Measurements from ENCODE around the gene PPP1R3F. TPM values are rescaled to one million over a fixed set of nuclear protein-coding genes. Genes with fewer than 3 reads are reported as not detected.

PPP1R3F gene
- total RNA-seq, 2 donors from 2014 or later: 3.0 to 16.3 TPM

DNA sequence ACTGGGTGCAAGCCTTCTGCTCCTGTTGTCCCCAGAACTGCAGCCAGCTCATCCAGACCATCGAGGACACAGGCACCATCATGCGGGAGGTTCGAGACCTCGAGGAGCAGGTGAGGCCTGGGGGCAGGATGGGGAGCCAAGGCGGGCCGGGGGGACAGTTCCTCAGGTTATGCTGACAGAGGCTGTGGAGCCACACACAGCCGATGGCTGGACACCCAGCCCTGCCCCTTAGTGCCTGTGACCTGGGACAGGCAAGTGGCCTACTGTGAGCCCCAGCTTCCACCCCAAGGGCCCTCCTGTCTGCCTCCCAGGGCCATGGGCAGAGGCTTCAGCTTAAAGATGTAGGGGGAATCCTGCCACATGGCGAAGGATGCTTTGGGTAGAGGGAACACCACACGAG, 20.0 kb upstream of the PPP1R3F start:
- intact Hi-C loops (cut with DNase I): no loop called here
- ATAC-seq (no peak), DNase-seq (no peak)
- H3K36me3 ChIP-seq (replicated peaks in 1 of 2; ENCODE audit: insufficient read depth in 1 of 2, low read depth in 2 of 2): no peaks in the 10 kb centered on the region
- no peaks in the 10 kb centered on the region for H3K27me3 ChIP-seq
- WGBS, 2 donors: 100% methylated on average over 1 of the region's 9 CpGs; no CpG with 5 or more reads in 1 of the 2 donors
- no peaks in the 10 kb centered on the region for H3K4me1 ChIP-seq
- no peak overlapping the region for H3K27ac ChIP-seq
- TF ChIP-seq POLR2A (IDR thresholded peaks at IDR 0.05): no peak
- TF ChIP-seq, protein P1, sequence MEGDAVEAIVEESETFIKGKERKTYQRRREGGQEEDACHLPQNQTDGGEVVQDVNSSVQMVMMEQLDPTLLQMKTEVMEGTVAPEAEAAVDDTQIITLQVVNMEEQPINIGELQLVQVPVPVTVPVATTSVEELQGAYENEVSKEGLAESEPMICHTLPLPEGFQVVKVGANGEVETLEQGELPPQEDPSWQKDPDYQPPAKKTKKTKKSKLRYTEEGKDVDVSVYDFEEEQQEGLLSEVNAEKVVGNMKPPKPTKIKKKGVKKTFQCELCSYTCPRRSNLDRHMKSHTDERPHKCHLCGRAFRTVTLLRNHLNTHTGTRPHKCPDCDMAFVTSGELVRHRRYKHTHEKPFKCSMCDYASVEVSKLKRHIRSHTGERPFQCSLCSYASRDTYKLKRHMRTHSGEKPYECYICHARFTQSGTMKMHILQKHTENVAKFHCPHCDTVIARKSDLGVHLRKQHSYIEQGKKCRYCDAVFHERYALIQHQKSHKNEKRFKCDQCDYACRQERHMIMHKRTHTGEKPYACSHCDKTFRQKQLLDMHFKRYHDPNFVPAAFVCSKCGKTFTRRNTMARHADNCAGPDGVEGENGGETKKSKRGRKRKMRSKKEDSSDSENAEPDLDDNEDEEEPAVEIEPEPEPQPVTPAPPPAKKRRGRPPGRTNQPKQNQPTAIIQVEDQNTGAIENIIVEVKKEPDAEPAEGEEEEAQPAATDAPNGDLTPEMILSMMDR (IDR thresholded peaks at IDR 0.05): no peak
- H3K4me3 ChIP-seq: no peak overlapping the region
- no peaks in the 10 kb centered on the region for H3K9me3 ChIP-seq

DNA sequence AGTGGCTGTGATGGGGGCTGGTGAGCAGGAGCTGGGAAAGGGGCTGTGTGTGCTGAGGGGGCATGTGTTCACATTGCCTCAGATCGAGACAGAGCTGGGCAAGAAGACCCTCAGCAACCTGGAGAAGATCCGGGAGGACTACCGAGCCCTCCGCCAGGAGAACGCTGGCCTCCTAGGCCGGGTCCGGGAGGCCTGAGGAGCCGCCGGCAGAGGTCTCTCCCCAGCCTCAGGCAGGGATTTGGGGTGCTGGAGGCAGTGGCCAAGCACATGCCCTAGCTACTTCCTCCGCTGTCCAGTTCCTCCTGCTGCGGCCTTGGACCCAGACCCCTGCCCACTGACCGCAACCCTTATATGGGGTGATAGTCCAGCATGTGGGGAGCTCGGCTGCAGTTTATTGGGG, 19.5 kb upstream of the PPP1R3F start:
- no peak for TF ChIP-seq POLR2A (IDR thresholded peaks at IDR 0.05)
- TF ChIP-seq, protein P1 (IDR thresholded peaks at IDR 0.05): no peak
- no peaks in the 10 kb centered on the region for H3K4me1 ChIP-seq
- ATAC-seq (no peak), DNase-seq (no peak)
- H3K36me3 ChIP-seq (replicated peaks in 1 of 2; ENCODE audit: insufficient read depth in 1 of 2, low read depth in 2 of 2): no peaks in the 10 kb centered on the region
- no peaks in the 10 kb centered on the region for H3K9me3 ChIP-seq
- no peak overlapping the region for H3K4me3 ChIP-seq
- no peaks in the 10 kb centered on the region for H3K27me3 ChIP-seq
- H3K27ac ChIP-seq: no peak overlapping the region
- intact Hi-C loops (cut with DNase I): no loop called here
- WGBS, 2 donors: 83 to 95% methylated on average over 1 to 9 of the region's 13 CpGs

DNA sequence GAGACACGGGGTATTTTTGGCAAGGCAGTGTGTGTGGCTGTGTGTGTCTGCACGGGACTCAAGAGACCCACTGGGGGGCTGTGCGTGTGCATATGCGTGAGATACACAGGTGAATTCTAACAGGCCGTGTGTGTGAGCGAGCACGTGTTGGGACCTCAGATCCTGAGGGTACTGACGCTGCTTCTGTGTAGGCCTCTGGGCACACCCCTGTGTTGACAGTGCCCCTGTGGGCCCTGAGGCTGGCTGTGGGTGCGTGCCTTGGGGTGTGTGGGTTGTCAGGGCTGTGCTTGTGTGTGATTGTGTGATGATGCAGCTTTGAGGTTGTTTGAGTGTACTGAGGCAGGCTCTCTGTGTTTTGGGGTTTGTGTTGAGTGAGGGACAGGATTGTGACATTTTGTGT, 19.0 kb upstream of the PPP1R3F start:
- TF ChIP-seq, protein P1 (IDR thresholded peaks at IDR 0.05): no peak
- TF ChIP-seq POLR2A (IDR thresholded peaks at IDR 0.05): no peak
- H3K4me1 ChIP-seq: no peaks in the 10 kb centered on the region
- 80 to 94% methylated on average over 1 to 7 of the region's 9 CpGs for WGBS, 2 donors
- no peak overlapping the region for H3K4me3 ChIP-seq
- no peak overlapping the region for H3K27ac ChIP-seq
- H3K9me3 ChIP-seq: no peaks in the 10 kb centered on the region
- no peaks in the 10 kb centered on the region for H3K27me3 ChIP-seq
- intact Hi-C loops (cut with DNase I): no loop called here
- no peaks in the 10 kb centered on the region for H3K36me3 ChIP-seq (replicated peaks in 1 of 2; ENCODE audit: insufficient read depth in 1 of 2, low read depth in 2 of 2)
- ATAC-seq (no peak), DNase-seq (no peak)

GRCh38 chrX:49251325-49251724, 18.3 kb upstream of the PPP1R3F start:
- Histone ChIP-seq H3K27ac (no peak overlapping the region), H3K4me1 (no peaks in the 10 kb centered on the region), H3K4me3 (no peak overlapping the region), H3K27me3 (no peaks in the 10 kb centered on the region), H3K36me3 (replicated peaks in 1 of 2; ENCODE audit: insufficient read depth in 1 of 2, low read depth in 2 of 2) (no peaks in the 10 kb centered on the region), H3K9me3 (no peaks in the 10 kb centered on the region)
- DNase-seq: no peak
- 92% methylated on average over 13 of the region's 13 CpGs; no CpG with 5 or more reads in 1 of the 2 donors for WGBS, 2 donors
- TF ChIP-seq, protein P1 (IDR thresholded peaks at IDR 0.05): no peak
- no peak for TF ChIP-seq POLR2A (IDR thresholded peaks at IDR 0.05)
- ATAC-seq: no peak
- intact Hi-C loops (cut with DNase I): no loop called here

- H3K4me3 ChIP-seq: no peak overlapping the region
- no peaks in the 10 kb centered on the region for H3K27me3 ChIP-seq
- TF ChIP-seq, protein P1 (IDR thresholded peaks at IDR 0.05): no peak
- no peak for TF ChIP-seq POLR2A (IDR thresholded peaks at IDR 0.05)
- WGBS, 2 donors: 75 to 86% methylated on average over 4 to 6 of the region's 7 CpGs
- H3K9me3 ChIP-seq: no peaks in the 10 kb centered on the region
- no peak overlapping the region for H3K27ac ChIP-seq
- no peak for DNase-seq
- intact Hi-C loops (cut with DNase I): no loop called here
- H3K4me1 ChIP-seq: no peaks in the 10 kb centered on the region
- ATAC-seq: no peak
- no peaks in the 10 kb centered on the region for H3K36me3 ChIP-seq (replicated peaks in 1 of 2; ENCODE audit: insufficient read depth in 1 of 2, low read depth in 2 of 2)
Measured at GRCh38 chrX:49254639-49255038, 15.0 kb upstream of the PPP1R3F start.

All from body of pancreas (tissue), 4 donors.